ENCODE measurements around the gene VSIG10L.

- TF ChIP-seq EZH2phosphoT487 (IDR thresholded peaks at IDR 0.05; ENCODE audit: insufficient read depth, low read depth) (no peak), EZH2 (IDR thresholded peaks at IDR 0.05; ENCODE audit: insufficient read depth, poor library complexity, severe bottlenecking) (no peak)
These were observed 18.3 kb downstream of the VSIG10L start for GRCh38 chr19:51323481-51324166.
